NCI-H2029 treated with DMSO at 0.1 percent for 48 hours (cell line): ENCODE results near the gene CLCN6.

ENCODE experiments used
- DNase-seq: peaks from one replicate; lab custom pipeline; 2025; lab: John Stamatoyannopoulos, UW

Gene CLCN6

DNA sequence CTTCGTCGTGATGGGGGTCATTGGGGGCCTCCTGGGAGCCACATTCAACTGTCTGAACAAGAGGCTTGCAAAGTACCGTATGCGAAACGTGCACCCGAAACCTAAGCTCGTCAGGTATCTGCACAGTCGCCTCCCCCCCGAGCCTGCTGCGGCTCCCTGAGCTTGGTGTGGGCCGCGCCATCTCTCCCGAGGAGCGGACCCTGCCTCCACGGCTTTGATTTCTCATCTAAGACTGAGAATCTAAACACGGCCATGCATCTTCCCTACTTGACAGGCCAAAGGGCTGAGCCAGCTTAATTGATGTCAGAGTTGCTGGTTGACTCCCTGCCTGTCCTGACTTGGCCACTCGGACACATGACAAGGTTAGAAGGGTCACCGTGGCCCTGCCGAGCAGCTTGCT is 22.5 kb downstream of the CLCN6 start:
- DNase-seq, result no peak

DNA sequence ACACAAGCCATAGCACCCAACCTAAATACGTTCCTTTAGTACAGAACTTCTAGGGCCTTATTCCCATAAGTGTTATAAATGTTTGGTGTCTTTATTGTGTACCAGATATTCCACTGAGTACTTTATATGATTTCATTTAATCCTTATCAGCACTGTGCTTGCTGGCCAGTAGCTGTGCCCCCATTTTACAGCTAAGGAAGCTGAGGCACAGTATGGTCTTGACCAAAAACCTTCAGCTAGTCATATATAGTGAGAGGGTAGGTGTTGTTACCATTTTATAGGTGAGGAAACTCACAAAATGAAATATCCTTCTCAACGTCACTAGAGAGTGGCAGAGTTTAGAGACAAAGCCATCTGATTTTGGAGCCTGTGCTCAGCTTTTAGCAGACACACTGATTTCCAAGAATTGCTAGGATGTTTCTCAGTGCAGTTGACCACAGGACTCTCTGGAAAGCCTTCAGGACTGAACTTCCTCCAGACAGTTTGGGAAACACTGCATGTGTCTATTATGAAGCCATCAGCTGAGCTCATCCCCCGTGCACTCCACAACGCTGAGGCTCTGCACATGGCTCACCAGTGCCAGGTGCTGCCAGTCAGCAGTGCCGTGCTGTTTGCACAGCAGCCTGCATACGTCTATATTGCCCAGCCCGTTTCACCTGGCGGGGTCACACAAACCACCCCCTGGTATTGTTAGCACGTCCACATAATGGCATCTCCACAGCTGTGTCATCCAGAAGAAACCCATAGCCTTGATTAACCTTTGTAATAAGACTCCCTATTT is 26.1 kb downstream of the CLCN6 start:
- peak; percentile 18 for DNase-seq

DNA sequence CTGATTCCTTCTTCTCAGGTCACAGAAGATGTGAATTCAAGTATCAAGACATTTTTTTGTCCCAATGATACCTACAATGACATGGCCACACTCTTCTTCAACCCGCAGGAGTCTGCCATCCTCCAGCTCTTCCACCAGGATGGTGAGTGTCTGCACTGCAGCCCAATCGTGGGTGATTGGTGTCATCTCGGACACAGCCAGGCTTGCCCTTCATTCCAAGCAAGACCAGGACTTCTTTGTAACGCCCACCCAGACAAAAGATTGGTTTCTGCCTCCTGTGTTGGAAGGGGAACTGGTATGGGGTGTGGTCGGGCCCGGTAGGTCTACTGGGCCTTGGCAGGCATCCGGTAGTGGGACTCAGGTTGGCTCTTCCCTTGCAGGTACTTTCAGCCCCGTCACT is 27.5 kb downstream of the CLCN6 start:
- DNase-seq, result no peak

DNA sequence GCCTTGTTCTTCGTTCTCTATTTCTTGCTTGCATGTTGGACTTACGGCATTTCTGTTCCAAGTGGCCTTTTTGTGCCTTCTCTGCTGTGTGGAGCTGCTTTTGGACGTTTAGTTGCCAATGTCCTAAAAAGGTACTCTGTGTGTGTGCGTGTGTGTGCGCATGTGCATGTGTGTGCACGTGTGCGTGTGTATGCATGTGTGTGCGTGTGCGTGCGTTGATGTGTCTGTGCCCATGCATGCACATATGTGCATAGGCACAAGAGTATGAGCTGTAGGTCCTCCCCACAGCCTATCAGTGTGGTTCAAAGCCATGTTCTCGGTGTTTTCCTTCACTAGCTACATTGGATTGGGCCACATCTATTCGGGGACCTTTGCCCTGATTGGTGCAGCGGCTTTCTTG is 27.9 kb downstream of the CLCN6 start:
- DNase-seq, result no peak

DNA sequence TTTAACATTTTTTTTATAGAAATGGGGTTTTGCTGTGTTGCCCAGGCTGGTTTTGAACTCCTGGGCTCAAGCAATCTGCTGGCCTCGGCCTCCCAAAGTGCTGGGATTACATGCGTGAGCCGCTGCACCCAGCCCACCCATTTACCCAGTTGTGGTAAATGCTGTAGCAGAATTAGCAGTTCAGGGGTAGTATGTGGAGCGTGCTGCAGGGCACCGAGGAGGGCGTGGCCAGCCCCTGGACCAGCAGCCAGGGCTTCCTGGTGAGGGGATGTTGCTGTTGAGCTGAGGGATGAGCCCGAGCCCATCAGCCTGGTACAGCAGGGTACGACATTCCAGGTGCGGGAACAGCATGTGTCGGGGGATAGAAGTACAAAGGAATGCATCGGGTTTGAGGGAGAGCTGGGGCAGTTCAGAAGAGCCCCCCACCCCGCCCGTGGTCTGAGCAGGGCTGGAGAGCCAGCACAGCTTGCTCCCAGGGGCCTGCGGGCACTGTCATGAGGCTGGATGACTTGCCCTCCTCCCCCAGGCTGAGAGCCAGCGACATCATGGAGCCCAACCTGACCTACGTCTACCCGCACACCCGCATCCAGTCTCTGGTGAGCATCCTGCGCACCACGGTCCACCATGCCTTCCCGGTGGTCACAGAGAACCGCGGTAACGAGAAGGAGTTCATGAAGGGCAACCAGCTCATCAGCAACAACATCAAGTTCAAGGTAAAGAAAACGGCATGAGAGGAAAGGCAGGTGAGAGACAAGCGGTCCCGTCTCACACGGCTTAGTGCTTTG is 29.6 kb downstream of the CLCN6 start:
- no peak for DNase-seq

DNA sequence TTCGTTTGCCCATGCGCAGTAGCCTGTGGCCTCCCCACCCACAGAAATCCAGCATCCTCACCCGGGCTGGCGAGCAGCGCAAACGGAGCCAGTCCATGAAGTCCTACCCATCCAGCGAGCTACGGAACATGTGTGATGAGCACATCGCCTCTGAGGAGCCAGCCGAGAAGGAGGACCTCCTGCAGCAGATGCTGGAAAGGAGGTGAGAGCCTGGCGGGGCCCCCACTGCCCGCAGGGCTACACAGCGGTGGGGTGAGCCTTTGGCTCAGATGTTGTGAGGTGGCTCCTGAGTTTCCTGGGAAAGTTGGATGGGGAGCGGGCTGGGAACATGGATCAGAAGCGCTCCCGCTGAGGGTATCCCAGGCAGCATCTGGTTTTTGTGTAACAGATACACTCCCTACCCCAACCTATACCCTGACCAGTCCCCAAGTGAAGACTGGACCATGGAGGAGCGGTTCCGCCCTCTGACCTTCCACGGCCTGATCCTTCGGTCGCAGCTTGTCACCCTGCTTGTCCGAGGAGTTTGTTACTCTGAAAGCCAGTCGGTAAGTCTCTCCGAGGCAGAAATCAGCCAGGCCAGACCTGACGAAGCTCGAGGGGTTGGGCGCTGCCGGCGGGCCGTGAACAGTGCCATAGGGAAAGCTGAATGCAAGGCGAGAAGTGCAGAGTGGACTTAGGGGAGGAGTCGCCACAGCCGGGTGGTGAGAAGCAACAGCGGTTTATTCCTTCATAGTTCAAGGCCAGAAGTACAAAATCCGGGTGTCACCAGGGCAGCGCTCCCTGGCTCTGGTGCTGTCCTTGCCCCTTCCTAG is 31.2 kb downstream of the CLCN6 start:
- no peak for DNase-seq

DNA sequence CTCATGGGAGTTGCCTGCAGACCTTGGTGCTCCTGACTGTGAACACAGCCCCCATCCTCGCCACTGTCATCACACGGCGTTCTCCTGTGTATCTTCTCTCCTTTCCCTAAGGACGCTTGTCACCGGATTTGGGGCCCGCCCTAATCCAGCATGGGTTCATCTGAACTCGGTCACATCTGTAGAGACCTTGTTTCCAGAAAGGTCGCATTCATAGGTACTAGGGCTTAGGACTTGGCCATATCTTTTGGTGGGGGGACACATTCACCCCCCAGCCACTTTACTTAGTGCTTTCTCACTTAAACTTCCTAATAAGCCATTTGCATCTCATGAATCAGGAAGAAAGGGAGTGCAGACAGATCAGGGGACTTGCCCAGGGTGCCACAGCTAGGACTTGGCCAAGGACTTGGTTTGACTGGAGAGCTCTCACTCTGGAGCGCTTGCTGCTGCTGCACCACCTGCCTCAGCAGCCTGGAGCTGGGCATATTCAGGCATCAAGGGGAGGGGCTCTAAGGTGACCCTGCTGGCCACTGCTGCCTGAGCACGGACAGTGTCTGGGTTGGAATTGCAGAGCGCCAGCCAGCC is 31.9 kb downstream of the CLCN6 start:
- no peak for DNase-seq

DNA sequence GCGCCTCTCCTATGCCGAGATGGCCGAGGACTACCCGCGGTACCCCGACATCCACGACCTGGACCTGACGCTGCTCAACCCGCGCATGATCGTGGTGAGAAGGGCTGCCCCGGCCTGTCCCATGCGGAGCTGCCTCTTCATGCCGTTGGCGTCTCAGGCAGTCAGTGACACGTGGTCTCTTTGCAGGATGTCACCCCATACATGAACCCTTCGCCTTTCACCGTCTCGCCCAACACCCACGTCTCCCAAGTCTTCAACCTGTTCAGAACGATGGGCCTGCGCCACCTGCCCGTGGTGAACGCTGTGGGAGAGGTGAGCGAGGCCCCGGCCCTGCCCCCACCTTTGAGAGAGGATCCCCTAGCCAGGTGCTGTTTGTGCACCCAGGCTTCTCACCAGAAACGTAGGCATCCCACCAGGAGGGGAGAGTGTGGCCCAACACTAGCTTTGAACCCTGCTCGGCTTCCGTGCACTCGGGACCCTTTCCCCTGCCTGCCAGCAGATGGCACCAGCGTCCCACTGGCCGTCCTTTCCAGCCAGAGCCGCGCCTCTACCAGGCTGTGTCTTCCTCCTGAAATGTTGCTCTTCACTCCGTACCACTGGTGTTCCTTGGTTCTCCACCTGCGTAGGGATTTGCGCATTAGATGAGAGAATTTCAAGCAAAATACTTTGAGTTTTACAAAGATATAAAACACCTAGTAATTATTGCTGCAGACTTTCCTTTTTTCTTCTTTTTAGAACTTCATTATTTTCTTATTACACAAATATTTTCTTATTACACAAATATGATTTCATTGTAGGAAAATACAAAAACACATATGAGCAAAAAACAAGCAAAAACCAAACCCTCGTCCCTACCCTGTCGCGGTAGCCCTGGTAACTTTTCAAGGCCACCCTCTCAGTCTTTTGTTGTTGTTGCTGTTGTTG is 32.6 kb downstream of the CLCN6 start:
- DNase-seq, result no peak

DNA sequence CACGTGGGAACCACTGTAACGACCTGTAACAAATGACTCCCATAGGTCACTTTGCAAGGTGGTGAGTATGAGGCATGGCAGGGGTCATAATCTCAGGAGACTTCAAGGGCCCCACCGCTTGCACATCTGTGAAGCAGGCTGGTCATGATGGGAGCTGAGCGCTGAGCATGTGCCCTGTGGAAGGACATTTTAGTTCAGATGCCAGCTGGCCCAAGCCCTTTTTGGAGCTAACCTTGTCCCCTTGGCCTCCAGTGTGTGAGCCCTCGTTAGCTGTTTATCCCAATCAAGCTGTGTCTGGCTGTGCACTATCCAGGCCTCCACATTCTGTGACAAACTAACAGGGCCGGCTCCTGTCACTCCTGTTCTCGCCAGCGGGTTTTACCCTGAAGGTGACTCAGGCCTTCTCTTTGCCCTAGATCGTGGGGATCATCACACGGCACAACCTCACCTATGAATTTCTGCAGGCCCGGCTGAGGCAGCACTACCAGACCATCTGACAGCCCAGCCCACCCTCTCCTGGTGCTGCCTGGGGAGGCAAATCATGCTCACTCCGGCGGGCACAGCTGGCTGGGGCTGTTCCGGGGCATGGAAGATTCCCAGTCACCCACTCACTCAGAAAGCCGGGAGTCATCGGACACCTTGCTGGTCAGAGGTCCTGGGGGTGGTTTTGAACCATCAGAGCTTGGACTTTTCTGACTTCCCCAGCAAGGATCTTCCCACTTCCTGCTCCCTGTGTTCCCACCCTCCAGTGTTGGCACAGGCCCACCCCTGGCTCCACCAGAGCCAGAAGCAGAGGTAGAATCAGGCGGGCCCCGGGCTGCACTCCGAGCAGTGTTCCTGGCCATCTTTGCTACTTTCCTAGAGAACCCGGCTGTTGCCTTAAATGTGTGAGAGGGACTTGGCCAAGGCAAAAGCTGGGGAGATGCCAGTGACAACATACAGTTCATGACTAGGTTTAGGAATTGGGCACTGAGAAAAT is 34.0 kb downstream of the CLCN6 start:
- DNase-seq, result no peak

DNA sequence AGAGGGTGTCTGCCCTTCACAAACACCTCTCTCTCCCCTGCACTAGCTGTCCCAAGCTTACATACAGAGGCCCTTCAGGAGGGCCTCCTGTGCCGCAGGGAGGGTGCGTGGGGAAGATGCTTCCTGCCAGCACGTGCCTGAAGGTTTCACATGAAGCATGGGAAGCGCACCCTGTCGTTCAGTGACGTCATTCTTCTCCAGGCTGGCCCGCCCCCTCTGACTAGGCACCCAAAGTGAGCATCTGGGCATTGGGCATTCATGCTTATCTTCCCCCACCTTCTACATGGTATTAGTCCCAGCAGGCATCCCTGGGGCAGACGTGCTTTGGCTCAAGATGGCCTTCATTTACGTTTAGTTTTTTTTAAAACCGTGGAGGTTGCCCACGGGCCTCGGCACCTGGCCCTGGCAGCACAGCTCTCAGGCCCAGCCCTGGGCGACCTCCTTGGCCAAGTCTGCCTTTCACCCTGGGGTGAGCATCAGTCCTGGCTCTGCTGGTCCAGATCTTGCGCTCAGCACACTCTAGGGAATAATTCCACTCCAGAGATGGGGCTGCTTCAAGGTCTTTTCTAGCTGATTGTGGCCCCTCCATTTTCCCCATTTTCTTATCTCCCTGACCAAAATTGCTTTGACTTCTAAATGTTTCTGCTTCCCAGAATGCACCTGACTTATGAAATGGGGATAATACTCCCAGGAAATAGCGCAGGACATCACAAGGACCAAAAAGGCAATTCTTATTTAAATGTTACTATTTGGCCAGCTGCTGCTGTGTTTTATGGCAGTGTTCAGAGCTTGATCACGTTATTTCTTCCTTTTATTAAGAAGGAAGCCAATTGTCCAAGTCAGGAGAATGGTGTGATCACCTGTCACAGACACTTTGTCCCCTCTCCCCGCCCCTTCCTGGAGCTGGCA is 35.5 kb downstream of the CLCN6 start:
- DNase-seq, result no peak

DNA sequence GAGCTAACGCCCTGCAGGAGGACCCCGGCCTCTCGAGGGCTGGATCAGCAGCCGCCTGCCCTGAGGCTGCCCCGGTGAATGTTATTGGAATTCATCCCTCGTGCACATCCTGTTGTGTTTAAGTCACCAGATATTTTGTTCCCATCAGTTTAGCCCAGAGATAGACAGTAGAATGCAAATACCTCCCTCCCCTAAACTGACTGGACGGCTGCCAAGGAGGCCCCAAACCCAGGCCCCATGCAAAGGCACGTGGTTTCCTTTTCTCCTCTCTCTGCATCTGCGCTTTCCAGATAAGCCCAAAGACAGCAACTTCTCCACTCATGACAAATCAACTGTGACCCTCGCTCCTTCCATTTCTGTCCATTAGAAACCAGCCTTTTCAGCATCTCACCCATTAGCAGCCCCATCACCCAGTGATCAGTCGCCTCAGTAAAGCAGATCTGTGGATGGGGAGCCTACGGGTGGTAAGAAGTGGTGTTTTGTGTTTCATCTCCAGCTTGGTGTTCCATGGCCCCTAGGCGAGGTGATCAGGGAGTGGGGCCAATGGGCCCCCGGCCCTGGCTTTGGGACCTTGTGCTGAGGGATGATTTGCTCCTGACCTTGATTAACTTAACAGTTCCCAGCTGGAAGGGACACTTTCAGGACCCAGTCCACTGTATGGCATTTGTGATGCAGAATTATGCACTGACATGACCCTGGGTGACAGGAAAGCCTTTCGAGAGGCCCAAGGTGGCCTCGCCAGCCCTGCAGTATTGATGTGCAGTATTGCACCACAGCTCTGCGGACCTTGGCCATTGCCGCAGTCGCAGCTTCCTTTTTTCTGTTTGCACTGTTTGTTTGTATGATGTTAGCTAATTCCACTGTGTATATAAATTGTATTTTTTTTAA is 36.4 kb downstream of the CLCN6 start:
- DNase-seq, result no peak

DNA sequence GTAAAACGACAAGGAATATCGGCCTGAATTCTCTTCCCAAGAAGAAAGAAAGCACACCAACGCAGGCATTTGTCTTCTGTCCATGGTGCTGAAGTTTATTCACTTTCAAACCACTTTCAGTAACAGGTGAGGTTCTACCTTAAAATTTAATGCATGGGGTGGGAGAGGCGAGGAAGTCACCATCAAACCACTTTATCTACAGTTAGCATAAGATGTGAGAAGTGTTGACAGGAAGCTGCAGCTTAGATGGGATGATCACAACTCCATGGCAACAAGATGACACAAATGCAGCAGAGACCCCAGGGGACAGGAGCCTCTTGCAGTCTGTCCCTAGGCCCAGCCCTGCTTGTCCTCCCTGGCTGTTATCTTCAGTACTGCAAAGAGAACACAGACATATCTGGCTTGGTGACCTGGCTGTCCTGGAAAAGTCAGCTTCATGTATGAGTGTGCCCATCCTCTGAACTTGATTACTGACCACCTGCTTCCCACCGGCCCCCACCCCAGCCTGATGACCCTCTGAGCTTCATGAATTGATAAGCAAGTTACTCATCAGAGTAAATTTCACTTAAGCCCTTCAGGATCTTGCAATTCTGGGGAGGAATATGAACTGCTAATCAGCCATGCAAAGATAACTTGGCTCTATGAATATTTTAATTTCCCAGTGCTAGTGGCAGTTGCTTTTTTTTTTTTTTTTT is 39.8 kb downstream of the CLCN6 start:
- DNase-seq, result no peak

DNA sequence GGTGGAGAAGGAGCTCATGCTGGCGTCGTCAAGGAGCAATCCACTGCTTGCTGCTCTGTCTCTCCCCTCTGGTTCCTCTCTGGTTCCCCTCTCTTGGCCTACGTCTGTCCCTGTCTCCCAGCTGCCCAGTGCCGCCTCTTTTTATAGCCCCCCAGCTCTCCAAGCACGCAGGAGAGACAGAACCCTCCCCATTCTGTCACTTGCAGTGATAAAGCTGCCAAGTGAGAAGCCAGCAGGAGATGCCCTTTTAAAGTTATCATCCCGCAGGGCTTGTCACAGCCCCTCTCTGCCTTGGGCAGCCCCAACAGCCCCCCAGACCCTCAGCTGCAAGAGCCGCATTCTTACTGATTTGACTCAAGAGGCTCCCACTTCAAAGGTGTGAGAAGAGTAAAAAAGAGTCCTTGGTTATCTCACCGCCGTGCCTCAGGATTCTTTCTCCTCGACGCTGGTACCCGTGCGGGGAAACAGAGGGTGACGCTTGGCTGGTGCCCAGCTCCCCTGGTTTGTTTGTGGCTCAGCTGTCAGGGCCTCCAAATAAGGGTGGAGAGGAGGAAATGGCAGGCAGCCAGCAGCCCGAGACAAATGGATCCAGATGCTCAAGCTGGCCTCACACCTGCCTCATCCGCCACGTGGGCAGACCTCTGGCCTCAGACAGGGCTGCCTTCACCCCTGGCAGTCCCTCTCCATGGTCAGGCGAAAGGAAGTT is 41.8 kb downstream of the CLCN6 start, which contains the start of gene NPPA:
TSS of gene NPPA (minus strand) at position 117 of the 706 bp plus-strand sequence. CDS start at position 18, 99 bp downstream.
- peak; percentile 62 for DNase-seq

DNA sequence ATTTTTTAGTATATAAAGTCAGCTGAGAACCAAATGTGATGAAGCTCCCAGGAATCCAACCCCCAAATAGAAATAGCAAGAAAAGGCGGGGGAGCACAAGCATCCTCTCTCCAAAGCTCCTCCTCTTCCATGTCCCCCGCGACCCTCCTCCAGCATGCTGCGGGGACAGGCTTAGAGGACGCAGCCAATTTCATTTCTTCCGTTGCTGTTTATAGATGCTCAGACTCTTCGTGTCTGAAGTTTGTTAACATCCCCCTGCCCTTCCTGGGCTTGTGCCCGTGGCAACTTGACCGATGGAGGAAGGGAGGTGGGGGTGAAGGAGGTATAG is 42.3 kb downstream of the CLCN6 start:
- DNase-seq, result no peak

DNA sequence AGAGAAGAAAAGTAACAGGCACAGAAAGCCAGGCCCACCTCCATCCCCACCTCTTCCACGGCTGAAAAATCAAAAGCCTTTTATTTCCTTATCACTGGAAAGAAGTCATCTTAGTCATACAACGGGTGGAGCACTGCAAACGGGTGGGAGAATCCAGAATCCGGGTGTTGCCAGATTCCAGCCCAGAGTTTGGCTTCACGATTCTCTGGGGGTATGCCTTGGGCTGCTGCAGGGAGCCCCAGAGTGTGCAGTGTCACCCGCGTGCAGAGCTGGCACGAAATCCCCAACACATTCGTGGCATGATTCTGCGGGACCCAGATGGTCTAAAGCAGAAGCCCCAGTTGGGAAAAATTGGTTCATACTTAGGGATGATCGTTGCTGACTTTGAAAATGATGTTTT is 44.2 kb downstream of the CLCN6 start:
- no peak for DNase-seq

DNA sequence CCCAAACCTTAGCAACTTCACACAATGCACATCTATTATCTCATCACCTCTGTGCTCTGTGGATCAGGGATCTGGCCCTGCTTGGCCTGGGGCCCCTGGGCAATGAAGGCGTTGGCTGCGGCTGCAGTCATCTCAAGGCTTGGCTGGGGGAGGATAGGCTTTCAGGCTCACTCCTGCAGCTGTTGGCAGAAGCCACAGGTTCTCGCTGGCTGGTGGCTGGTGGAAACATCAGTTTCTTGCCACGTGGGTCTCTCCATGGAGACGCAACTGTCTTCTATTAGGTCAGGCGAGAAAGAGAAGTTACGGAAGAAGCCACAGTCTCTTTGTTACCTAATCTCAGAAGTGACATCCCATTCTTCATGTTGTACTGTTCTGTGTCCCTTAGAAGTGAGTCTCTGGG is 45.2 kb downstream of the CLCN6 start:
- no peak for DNase-seq

DNA sequence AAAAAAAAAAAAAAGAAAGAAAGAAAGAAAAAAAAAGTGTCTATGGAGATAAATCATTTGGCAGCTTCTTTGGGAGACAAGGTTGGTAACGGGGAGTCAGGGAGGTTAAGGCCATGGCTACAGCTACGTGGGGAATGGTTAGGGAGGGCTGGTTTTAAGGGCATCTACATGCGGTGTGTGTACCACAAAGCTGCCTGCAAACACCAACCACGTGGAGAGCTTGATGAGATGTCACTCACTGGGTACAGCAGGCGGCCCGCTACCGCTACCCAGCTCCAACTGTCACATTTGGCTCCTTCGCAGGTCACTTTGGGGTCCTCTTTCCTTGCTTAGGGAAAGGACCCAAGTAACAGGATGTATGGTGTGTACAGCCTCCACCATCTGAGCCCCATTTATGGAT is 48.5 kb downstream of the CLCN6 start:
- DNase-seq, result no peak
